ENCODE results near the gene SMARCB1.

DNA sequence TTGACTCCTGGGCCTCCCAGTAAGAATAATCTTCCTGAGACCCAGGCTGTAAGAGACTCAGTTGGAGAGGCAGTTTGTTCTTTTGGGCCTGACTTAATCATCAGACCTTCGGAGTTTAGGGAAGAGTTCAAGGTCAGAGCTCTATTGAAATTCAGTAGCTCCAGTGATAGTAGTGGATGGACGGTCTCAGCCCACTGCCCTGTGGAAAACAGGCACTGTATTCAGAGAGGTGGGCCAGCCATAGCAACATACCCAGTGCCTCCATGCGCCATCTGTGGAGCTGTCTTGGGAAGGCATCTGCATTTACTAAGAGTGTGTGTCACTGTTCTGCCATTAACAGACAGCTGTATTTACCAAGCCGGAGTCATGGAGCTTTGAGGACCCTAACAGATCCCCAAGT is 2.9 kb downstream of the SMARCB1 start:
- TF ChIP-seq, protein P1, sequence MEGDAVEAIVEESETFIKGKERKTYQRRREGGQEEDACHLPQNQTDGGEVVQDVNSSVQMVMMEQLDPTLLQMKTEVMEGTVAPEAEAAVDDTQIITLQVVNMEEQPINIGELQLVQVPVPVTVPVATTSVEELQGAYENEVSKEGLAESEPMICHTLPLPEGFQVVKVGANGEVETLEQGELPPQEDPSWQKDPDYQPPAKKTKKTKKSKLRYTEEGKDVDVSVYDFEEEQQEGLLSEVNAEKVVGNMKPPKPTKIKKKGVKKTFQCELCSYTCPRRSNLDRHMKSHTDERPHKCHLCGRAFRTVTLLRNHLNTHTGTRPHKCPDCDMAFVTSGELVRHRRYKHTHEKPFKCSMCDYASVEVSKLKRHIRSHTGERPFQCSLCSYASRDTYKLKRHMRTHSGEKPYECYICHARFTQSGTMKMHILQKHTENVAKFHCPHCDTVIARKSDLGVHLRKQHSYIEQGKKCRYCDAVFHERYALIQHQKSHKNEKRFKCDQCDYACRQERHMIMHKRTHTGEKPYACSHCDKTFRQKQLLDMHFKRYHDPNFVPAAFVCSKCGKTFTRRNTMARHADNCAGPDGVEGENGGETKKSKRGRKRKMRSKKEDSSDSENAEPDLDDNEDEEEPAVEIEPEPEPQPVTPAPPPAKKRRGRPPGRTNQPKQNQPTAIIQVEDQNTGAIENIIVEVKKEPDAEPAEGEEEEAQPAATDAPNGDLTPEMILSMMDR (IDR thresholded peaks at IDR 0.05), result no peak
- TF ChIP-seq POLR2A (IDR thresholded peaks at IDR 0.05), result no peak
- no peak for TF ChIP-seq EP300 (IDR thresholded peaks at IDR 0.05)

All from tibial nerve (tissue), 4 donors.